Glomerular endothelial cell (primary cell): ENCODE measurements around the gene CALHM4. TPM values are rescaled to one million over a fixed set of nuclear protein-coding genes. Genes with fewer than 3 reads are reported as not detected.
"Not testable (repeated sequence)": the region's sequence is repeated elsewhere in the genome, so short reads cannot be mapped to it uniquely, and the experiment has no call there.

Experiments used
- DNase-seq: peaks from one replicate; pipeline ENCODE4 v3.0.0-alpha.2; 2011; ENCODE audit warnings: low read depth, low spot score; ENCODE audit errors: extremely low read depth
- total RNA-seq: library from RNA; depleted of rRNA; stranded (reverse); fragments of >200 nt; gene quantifications from 2 replicates; pipeline ENCODE4 v1.2.3, GENCODE V29; 2015

Gene CALHM4
- total RNA-seq, 1 donor from 2014 or later = not detected

DNA sequence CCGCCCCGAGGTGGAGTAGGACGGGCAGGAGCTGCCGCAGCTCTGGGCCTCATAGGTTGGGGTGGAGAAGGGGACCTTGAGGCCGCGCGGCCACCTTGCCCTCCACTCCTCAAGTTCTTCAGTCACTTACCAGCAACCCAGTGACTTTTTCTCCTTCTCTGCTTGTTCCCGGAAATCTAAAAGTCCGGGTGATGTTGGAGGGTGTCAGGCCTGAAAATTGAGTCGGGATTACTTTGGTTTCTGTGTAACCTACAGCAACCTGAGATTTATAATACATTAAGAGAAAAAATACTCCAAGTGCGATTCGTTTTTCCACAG, 18.1 kb downstream of the CALHM4 start:
- DNase-seq = no peak

DNA sequence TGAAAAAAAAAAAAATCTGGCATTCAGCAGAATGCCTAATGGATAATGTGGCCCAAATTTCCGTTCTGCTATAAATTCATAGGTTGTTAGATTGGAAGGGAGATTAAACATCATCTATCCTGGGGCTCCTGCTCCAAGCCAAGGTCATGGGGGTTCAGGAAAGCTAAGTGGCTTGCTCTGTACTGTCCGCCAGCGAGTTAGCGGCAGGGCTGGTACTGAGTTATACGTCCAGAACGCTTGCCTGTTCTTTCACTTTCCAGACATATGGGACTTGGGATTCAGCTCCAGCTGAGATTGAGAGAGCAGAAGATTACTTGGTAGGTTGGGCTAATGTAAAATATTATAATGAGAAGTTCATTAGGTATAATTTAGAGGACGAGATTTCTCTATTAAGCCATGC, 18.6 kb downstream of the CALHM4 start:
- no peak for DNase-seq

DNA sequence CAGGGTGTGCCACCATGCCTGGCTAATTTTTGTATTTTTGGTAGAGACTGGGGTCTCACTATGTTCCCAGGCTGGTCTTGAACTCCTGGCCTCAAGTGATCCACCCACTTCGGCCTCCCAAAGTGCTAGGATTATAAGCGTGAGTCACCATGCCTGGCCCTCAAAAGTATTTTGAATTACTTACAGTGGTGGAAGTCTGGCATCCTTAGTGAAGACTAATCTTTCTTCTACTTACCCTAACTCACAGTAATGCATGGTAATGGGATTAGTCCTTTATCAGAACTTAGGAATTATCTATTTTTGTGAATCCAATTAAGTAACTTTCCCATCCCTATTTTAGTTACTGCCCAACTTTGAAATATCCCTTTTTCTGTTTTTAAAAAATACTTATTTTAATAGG, 21.7 kb downstream of the CALHM4 start:
- DNase-seq = no peak

DNA sequence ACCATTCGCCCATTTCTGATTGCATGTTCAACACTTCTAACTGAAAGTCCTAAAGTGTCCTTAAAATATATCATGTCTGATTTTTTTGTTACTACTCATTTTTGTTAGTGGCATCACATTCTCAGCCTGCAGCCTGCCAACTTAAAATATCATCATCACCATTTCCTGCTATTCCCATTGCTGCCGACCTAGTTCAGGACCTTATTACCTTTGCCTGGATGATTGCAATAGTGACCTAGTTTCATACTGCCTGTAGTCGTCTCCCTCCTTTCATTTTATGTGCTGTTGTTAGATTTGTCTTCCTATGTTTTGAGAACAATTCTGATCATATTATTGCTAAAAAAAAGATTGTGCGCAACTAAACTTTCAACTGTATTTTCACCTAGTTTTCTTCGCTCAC, 23.9 kb downstream of the CALHM4 start:
- DNase-seq = no peak

DNA sequence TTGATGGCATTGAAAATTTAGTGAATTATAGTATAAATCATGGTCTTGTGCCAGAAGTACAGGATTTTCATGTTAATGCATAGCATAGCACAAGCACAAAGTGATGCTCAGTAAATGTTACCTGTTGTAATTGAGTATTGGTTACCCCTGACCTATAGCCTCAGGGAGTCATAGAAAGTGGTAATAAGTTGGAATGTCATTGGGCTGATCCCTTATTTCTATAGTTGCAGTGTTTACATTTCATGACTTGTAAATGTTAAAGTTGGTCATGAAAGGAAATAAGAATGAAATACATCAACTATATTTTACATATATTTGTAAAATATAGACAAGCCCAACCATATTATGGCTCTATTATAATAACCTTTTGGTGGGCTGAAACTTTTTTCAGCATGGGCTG, 24.8 kb downstream of the CALHM4 start:
- no peak for DNase-seq

DNA sequence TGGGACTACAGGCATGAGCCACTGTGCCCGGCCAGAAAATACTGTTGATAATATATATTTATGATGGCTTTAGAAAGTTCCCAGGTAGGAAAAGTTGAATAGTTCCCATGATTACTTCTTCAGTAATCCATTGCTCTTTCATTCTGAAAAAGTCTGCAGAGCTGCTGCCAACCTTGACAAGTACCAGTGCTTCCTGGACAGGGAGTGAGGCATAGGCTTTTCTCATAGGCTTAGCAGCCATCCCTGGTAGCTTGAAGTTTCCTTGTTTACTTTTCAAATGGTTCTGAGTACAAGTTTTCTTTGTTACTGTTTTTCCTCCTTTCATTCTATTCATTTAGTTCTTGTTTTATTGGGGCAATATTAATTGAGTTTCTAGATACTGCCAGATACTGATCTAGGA, 25.6 kb downstream of the CALHM4 start:
- DNase-seq = no peak

DNA sequence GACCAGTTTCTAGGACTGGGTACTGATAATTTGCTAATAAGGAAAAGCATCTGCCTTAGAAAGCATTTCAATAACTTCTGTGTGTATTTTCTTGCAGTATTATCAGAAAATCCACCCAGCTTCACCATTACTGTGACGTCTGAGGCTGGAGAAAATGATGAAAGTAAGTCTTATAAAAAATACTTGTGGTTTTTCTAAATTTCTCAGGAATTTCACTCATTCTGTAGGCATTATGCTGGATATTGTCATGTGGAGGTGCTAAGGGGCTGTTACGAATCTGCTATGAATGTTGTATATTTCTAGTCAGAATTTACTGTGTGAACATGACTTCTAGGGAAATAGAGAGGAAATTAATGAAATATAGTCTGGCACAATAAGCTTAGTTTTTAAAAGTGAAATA, 26.6 kb downstream of the CALHM4 start:
- DNase-seq = no peak

DNA sequence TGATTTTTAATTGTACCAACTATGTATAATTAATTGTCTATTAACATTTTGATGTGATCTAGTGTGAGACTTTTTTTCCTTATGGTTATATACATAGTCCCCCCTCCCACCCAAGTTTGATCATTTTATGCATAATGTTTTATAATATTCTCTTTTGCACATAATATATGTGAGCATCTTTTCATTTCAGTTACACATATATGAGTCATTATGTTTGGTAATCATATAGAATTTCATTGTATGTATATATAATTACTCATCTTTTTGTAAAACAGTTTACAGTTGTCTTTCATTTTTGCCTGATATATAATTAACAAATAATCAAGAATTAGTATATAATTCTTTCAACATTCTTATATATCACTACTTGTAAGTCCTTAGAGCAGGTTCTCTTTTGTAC, 32.7 kb downstream of the CALHM4 start:
- DNase-seq = no peak

DNA sequence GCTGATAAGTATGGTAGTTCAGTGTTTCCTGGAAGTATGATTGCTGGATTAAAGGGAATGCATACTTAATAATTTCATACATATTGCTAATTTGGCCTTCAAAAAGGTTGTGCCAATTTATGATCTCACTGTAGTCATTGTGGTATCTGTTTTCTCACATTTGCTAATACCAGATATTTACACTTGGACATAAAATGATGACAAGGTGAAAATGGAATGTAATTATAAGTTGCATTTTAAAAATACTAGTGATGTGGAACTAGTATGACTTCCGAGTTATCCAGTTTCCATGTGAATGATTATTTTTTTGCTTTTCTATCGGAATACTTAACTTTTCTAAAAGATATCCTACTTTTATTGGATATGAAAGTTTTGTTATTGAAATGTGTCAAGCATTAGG, 33.2 kb downstream of the CALHM4 start:
- DNase-seq = no peak

DNA sequence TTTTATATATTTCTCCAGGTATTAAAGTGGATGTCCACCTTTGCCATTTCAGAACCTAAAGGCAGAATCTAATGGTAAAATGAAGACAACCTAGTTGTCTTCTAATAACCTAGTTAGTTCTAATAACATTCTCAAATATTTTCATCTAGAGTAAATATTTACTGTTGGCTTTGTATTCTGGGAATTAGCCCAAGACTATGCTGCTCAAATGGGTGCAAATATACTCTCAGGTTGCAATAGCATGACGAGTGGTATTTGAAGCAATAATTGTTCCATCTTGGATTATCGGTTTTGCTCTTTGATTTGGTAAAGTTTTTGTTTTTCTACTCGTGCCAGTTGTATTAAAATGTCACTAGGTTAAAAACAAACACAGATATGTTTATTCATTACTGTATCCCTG, 41.7 kb downstream of the CALHM4 start:
- DNase-seq = no peak

DNA sequence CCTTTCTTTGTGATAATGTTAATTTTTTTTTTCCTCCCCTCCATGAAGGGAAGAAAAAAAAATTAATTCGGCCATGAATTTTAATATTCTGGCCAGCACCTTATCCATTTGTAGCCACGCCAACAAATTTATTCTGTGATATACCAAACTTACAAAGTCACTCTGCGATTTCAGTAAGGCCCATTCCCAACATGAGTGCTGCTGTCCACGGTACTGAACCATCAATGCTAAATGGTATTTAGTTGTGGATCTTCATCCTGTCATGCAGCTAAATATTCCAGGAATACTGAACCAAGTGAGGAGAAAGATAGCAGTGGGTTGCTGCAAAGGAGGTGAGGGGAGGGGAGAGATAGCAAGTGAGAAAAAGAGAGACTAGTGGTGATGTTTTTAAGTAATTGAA, 43.3 kb downstream of the CALHM4 start:
- no peak for DNase-seq

DNA sequence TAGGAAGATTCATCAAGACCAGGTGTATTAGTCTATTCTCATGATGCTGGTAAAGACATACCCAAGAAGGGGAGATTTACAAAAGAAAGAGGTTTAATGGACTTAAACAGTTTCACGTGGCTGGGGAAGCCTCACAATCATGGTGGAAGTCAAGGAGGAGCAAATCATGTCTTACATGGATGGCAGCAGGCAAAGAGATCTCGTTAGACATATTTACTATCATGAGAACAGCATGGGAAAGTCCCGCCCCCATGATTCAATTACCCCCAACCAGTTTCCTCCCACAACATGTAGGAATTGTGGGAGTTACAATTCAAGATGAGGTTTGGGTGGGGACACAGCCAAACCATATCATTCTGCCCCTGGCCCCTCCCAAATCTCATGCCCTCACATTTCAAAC, 50.4 kb downstream of the CALHM4 start:
- not testable (repeated sequence) for DNase-seq

DNA sequence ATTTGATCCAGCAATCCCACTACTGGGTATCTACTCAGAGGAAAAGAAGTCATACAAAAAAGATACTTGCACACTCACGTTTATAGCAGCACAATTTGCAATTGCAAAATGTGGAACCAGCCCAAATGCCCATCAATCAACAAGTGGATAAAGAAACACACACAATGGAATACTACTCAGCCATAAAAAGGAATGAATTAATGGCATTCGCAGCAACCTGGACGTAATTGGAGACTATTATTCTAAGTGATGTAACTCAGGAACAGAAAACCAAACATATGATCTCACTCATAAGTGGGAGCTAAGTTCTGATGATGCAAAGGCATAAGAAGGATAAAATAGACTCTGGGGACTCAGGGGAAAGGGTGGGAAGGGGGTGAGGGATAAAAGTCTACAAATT, 51.3 kb downstream of the CALHM4 start:
- not testable (repeated sequence) for DNase-seq

DNA sequence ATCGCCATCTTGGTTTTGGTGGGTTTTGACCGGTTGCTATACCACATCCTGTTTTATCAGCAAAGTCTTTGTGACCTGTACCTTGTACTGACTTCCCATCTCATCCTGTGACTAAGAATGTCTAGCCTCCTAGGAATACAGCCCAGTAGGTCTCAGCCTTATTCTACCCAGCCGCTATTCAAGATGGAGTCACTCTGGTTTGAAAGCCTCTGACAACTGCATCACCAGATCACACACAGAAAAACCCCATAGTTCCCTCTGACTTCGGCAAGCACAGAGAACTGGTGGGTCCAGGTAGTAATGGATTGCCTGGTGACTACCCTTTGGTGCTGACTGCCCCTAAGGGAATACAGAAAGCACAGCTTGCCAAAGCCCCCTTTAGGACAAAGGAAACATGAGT, 52.4 kb downstream of the CALHM4 start:
- DNase-seq = no peak

Other genes starting within 250 kb of the CALHM4 start
- gene DSE, start 182.8 kb upstream of the CALHM4 start, total RNA-seq = 20.8 and 21.5 TPM in 2 replicates
- 0.68 and 1.1 TPM in 2 replicates for gene CALHM6, start 92.4 kb upstream of the CALHM4 start, total RNA-seq
- 4.8 and 5.5 TPM in 2 replicates for gene CALHM5, start 42.1 kb upstream of the CALHM4 start, total RNA-seq
- gene TRAPPC3L, start 8.1 kb upstream of the CALHM4 start, total RNA-seq = 0.34 TPM in 1 of 2 replicates, not detected in the other
- gene RWDD1, start 17.8 kb downstream of the CALHM4 start, total RNA-seq = 25.6 and 34.9 TPM in 2 replicates
- gene RSPH4A, start 62.7 kb downstream of the CALHM4 start, total RNA-seq = 0.29 and 0.63 TPM in 2 replicates
- 10.9 and 11.4 TPM in 2 replicates for gene ZUP1, start 115.0 kb downstream of the CALHM4 start, total RNA-seq
- 3.6 and 6.0 TPM in 2 replicates for gene KPNA5, start 127.5 kb downstream of the CALHM4 start, total RNA-seq
- gene FAM162B, start 212.0 kb downstream of the CALHM4 start, total RNA-seq = 1.5 and 3.7 TPM in 2 replicates